ENCODE results near the gene SOX1. TPM values are rescaled to one million over a fixed set of nuclear protein-coding genes. Genes with fewer than 3 reads are reported as not detected.

Gene SOX1
- total and polyA plus RNA-seq, 4 donors = not detected

DNA sequence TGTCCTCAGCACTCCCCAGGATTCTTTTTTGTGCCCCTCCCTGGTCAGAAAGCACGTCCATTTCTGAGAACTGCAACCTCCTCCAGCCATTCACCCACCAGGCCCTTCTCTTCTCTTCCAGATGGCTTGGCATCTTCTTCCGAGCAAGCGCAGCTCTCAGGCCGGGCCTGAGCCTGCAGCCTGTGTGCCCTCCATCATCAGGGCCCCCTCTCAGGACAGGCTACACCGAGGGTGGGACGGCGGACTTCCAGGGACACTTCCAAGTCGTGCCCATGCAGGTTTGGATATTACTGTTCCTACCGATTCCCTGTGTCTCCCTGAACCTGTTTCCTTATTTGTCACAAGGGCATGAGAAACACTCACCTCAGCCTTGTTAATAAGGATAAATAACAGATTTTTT lies 28.4 kb downstream of the SOX1 start:
- WGBS, 2 donors = 82 to 95% methylated on average over 9 of the region's 9 CpGs
- no peak for DNase-seq
- no peak overlapping the region for H3K4me3 ChIP-seq (ENCODE audit: low read length in 2 of 2)
- no peaks in the 10 kb centered on the region for H3K4me1 ChIP-seq (ENCODE audit: control insufficient read depth in 1 of 2, insufficient read depth in 2 of 2, low read length in 2 of 2)
- no peaks in the 10 kb centered on the region for H3K27me3 ChIP-seq (ENCODE audit: control insufficient read depth in 1 of 2, insufficient read depth in 2 of 2, low read length in 1 of 2)
- no peaks in the 10 kb centered on the region for H3K36me3 ChIP-seq (ENCODE audit: control insufficient read depth in 1 of 2, insufficient read depth in 2 of 2, low read length in 1 of 2)
- H3K27ac ChIP-seq (ENCODE audit: low read depth in 1 of 2, low read length in 2 of 2) = no peak overlapping the region
- intact Hi-C loops (cut with DNase I) = no loop called here
- ATAC-seq (ENCODE audit: low FRiP score) = no peak
- no peaks in the 10 kb centered on the region for H3K9me3 ChIP-seq (ENCODE audit: control insufficient read depth, low read length)

DNA sequence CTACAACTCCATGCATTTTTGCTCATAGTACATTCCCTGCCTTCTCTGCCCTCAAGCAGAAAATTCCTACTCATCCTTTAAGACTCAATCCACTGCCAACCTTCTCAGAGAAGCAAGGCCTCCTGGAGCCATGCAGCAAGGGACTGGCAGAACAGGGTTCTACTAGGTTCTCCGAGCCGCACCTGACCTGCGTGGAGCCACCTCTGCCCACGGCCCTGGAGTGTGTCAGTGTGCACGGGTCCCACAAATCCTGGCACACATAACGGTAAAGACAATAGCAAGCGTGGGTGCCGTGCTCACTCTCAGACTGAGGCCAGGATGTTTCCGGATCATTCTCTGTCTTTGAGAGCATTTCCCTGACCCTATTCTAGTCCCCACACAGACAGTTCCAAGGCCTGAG lies 30.0 kb downstream of the SOX1 start:
- DNase-seq (no peak), ATAC-seq (ENCODE audit: low FRiP score) (no peak)
- H3K4me3 ChIP-seq (ENCODE audit: low read length in 2 of 2) = no peak overlapping the region
- 91% methylated on average over 9 of the region's 9 CpGs for WGBS, 2 donors
- H3K36me3 ChIP-seq (ENCODE audit: control insufficient read depth in 1 of 2, insufficient read depth in 2 of 2, low read length in 1 of 2) = no peaks in the 10 kb centered on the region
- no peaks in the 10 kb centered on the region for H3K4me1 ChIP-seq (ENCODE audit: control insufficient read depth in 1 of 2, insufficient read depth in 2 of 2, low read length in 2 of 2)
- no peaks in the 10 kb centered on the region for H3K9me3 ChIP-seq (ENCODE audit: control insufficient read depth, low read length)
- no peak overlapping the region for H3K27ac ChIP-seq (ENCODE audit: low read depth in 1 of 2, low read length in 2 of 2)
- no peaks in the 10 kb centered on the region for H3K27me3 ChIP-seq (ENCODE audit: control insufficient read depth in 1 of 2, insufficient read depth in 2 of 2, low read length in 1 of 2)
- intact Hi-C loops (cut with DNase I) = no loop called here

DNA sequence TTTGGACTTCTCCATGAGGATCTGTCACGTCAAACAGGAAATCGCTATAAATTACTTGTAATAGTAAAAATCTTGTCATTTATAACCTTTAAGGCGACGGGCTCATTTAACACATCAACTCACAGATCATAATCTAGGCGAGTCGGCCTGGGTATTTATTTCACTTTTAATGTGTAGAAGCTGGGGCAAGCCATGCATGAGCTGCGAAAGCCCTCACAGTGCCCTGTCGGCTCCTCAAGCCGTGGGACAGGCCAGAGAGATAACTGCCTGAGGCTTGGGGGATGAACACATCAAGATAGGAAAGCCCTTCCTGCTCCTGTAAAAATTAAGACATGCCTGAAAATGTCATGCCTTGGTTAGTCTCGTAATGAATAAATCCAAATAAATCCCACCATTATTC lies 30.8 kb downstream of the SOX1 start:
- H3K9me3 ChIP-seq (ENCODE audit: control insufficient read depth, low read length) = no peaks in the 10 kb centered on the region
- no peak overlapping the region for H3K4me3 ChIP-seq (ENCODE audit: low read length in 2 of 2)
- 59 to 68% methylated on average over 10 of the region's 10 CpGs for WGBS, 2 donors
- DNase-seq (no peak), ATAC-seq (ENCODE audit: low FRiP score) (no peak)
- H3K4me1 ChIP-seq (ENCODE audit: control insufficient read depth in 1 of 2, insufficient read depth in 2 of 2, low read length in 2 of 2) = no peaks in the 10 kb centered on the region
- intact Hi-C loops (cut with DNase I) = no loop called here
- no peaks in the 10 kb centered on the region for H3K27me3 ChIP-seq (ENCODE audit: control insufficient read depth in 1 of 2, insufficient read depth in 2 of 2, low read length in 1 of 2)
- no peak overlapping the region for H3K27ac ChIP-seq (ENCODE audit: low read depth in 1 of 2, low read length in 2 of 2)
- no peaks in the 10 kb centered on the region for H3K36me3 ChIP-seq (ENCODE audit: control insufficient read depth in 1 of 2, insufficient read depth in 2 of 2, low read length in 1 of 2)

DNA sequence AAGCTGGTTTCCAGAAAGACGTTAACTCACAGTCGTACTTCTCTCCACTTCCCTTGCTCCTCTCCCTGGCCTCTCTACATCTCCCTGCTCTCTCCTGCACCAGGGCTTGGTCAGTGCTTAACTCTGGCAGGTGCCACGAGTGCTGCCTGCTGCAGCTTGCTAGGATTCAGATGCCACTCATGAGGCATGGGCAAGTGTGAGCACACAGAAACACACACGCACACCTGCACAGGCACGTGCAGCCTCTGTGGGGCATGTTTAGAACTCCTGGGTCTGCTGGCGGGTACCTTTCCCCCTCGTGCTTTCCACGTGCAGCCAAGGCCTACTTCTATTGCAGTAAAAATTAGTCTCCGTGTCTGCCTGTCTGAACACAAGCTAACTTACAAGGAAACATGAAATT lies 31.8 kb downstream of the SOX1 start:
- H3K36me3 ChIP-seq (ENCODE audit: control insufficient read depth in 1 of 2, insufficient read depth in 2 of 2, low read length in 1 of 2) = no peaks in the 10 kb centered on the region
- no peak overlapping the region for H3K27ac ChIP-seq (ENCODE audit: low read depth in 1 of 2, low read length in 2 of 2)
- H3K27me3 ChIP-seq (ENCODE audit: control insufficient read depth in 1 of 2, insufficient read depth in 2 of 2, low read length in 1 of 2) = no peaks in the 10 kb centered on the region
- intact Hi-C loops (cut with DNase I) = no loop called here
- H3K4me3 ChIP-seq (ENCODE audit: low read length in 2 of 2) = no peak overlapping the region
- H3K4me1 ChIP-seq (ENCODE audit: control insufficient read depth in 1 of 2, insufficient read depth in 2 of 2, low read length in 2 of 2) = no peaks in the 10 kb centered on the region
- WGBS, 2 donors = 72 to 76% methylated on average over 9 of the region's 9 CpGs
- no peaks in the 10 kb centered on the region for H3K9me3 ChIP-seq (ENCODE audit: control insufficient read depth, low read length)
- ATAC-seq (ENCODE audit: low FRiP score) (no peak), DNase-seq (no peak)

DNA sequence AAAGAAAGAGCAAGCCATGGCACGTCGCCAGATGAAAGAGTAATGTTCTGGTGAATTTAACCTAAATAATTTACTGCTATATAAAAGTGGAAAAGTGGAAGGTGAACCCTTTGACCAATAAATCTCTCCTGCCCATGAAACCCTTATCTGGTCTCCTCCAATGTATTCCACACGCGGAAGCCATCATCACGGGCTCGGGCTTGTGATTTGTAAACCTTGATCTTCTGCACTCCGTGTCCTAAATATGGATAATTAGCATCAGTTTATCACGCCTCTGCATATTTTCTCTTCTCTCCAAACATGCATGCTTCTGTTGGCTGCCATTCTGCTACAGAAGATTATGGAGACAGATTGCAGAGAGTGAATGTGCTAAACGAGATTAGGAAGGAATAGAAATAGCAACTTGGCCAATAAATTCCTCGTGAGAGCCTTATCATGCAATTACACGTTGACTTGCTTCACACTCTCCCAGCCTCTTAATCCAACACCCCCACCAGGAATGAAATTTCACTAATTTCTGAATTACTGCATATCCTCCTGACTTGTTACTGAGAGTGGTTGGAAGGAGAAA lies 34.5 kb downstream of the SOX1 start:
- WGBS, 2 donors = 43 to 46% methylated on average over 11 of the region's 11 CpGs
- Histone ChIP-seq H3K4me3 (ENCODE audit: low read length in 2 of 2) (no peak overlapping the region), H3K36me3 (ENCODE audit: control insufficient read depth in 1 of 2, insufficient read depth in 2 of 2, low read length in 1 of 2) (no peaks in the 10 kb centered on the region), H3K27ac (ENCODE audit: low read depth in 1 of 2, low read length in 2 of 2) (no peak overlapping the region), H3K4me1 (ENCODE audit: control insufficient read depth in 1 of 2, insufficient read depth in 2 of 2, low read length in 2 of 2) (no peaks in the 10 kb centered on the region), H3K9me3 (ENCODE audit: control insufficient read depth, low read length) (no peaks in the 10 kb centered on the region), H3K27me3 (ENCODE audit: control insufficient read depth in 1 of 2, insufficient read depth in 2 of 2, low read length in 1 of 2) (no peaks in the 10 kb centered on the region)
- no peak for DNase-seq
- ATAC-seq (ENCODE audit: low FRiP score) = no peak
- intact Hi-C loops (cut with DNase I) = no loop called here

DNA sequence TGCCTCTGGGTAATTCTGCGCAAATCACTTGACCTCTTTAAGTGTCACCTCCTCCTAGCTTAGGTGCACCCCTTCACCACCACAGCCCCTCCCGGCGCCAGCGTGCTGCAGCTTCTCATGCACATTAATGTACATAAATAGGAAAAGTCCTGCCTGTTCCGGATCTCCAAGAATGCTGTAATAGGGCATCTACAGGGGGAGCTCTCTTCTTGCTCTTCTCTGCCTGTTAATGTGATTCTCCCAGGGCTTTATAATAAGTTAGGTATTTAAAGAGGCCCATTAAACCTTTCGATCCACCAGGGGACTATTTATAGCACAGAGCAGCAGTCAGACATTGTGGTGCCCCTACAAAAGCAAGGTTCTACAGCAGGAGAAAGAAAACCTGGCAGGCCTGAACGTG lies 35.3 kb downstream of the SOX1 start:
- intact Hi-C loops (cut with DNase I) = no loop called here
- DNase-seq (no peak), ATAC-seq (ENCODE audit: low FRiP score) (no peak)
- Histone ChIP-seq H3K27me3 (ENCODE audit: control insufficient read depth in 1 of 2, insufficient read depth in 2 of 2, low read length in 1 of 2) (no peaks in the 10 kb centered on the region), H3K27ac (ENCODE audit: low read depth in 1 of 2, low read length in 2 of 2) (no peak overlapping the region), H3K36me3 (ENCODE audit: control insufficient read depth in 1 of 2, insufficient read depth in 2 of 2, low read length in 1 of 2) (no peaks in the 10 kb centered on the region), H3K9me3 (ENCODE audit: control insufficient read depth, low read length) (no peaks in the 10 kb centered on the region), H3K4me1 (ENCODE audit: control insufficient read depth in 1 of 2, insufficient read depth in 2 of 2, low read length in 2 of 2) (no peaks in the 10 kb centered on the region), H3K4me3 (ENCODE audit: low read length in 2 of 2) (no peak overlapping the region)
- WGBS, 2 donors = 18 to 25% methylated on average over 7 of the region's 7 CpGs

DNA sequence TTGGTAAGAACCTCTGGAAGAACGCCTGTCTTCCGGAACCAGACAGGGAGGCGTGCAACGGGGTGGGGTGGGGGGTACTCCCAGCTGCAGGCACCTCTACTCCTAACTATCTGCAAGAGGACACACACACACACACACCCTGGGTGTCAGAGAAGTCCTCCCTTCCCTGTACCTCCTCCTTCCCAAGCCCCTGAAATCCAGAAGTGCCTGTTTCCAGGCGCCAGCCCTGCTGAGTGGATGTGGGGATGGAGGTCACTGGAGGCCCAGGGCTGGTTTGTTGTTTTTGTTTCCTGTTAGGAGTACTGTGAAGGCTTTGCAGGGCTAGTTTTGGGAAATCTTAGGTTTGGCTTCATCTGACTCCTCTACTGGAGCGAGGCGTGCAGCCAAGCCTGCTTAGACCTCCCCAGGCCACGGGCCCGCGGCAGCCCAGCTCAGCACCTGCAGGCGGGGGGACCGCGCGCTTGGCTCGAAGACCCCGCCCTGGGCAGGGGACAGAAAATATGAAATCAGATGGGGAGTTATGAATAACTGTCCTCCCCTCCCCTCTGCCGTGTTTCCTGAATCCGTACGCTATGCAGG lies 36.4 kb downstream of the SOX1 start:
- intact Hi-C loops (cut with DNase I) = no loop called here
- no peaks in the 10 kb centered on the region for H3K4me1 ChIP-seq (ENCODE audit: control insufficient read depth in 1 of 2, insufficient read depth in 2 of 2, low read length in 2 of 2)
- peaks cover 0 to 2% of the 10 kb centered on the region in 2 donors for H3K27me3 ChIP-seq (ENCODE audit: control insufficient read depth in 1 of 2, insufficient read depth in 2 of 2, low read length in 1 of 2)
- H3K27ac ChIP-seq (ENCODE audit: low read depth in 1 of 2, low read length in 2 of 2) = no peak overlapping the region
- no peak for ATAC-seq (ENCODE audit: low FRiP score)
- WGBS, 2 donors = 33 to 41% methylated on average over 15 to 19 of the region's 19 CpGs
- no peak overlapping the region for H3K4me3 ChIP-seq (ENCODE audit: low read length in 2 of 2)
- no peaks in the 10 kb centered on the region for H3K9me3 ChIP-seq (ENCODE audit: control insufficient read depth, low read length)
- no peak for DNase-seq
- H3K36me3 ChIP-seq (ENCODE audit: control insufficient read depth in 1 of 2, insufficient read depth in 2 of 2, low read length in 1 of 2) = no peaks in the 10 kb centered on the region

DNA sequence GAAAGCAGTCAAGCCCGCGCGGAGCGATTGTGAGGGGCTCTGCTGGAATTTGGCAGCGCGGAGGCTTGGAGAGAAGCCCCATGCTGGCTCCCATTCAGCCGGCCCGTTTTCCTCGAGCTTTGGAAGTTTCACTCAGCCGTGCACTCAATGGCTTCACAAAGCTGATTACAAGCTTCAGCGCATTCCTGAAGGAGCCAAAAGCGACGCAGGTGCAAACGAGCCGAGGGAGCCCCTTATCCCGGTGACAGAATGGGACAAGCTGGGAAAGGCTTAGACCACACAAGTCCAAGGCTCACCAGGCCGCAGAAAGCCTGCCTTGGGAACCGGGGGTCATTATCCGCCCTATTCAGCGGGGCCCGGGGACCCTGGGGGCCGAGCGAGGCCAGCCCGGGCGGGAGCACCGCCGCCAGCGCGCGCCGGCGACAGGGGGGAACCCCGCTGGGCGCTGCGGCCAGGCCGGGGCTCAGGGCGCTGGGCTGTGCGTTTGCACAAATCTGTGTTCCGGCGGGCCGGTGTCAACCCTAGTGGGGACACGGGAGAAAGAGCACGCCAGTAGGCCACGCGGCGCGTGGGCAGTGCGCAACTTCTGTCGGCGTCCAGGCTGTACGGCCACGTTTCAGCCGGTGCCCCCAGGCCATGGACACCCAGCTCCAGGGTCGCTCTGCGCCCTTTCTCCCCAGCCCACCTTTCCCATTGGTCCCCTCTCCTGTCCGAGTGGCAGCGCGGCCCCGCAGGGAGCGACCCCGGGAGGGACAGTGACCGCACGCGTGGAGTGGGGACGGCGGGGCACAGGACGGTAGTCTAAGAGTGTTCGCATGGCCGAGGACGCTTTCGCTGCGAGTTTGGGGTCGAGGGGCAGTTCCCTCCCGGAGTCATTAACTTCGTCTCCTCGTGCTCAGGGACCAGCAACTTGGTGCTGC lies 37.3 kb downstream of the SOX1 start:
- no peak for ATAC-seq (ENCODE audit: low FRiP score)
- DNase-seq = peak in 1 of 2 donors; percentile 73
- intact Hi-C loops (cut with DNase I) = no loop called here
- H3K4me1 ChIP-seq (ENCODE audit: control insufficient read depth in 1 of 2, insufficient read depth in 2 of 2, low read length in 2 of 2) = no peaks in the 10 kb centered on the region
- no peaks in the 10 kb centered on the region for H3K36me3 ChIP-seq (ENCODE audit: control insufficient read depth in 1 of 2, insufficient read depth in 2 of 2, low read length in 1 of 2)
- H3K4me3 ChIP-seq (ENCODE audit: low read length in 2 of 2) = no peak overlapping the region
- no peak overlapping the region for H3K27ac ChIP-seq (ENCODE audit: low read depth in 1 of 2, low read length in 2 of 2)
- H3K9me3 ChIP-seq (ENCODE audit: control insufficient read depth, low read length) = no peaks in the 10 kb centered on the region
- 1% methylated on average over 76 of the region's 76 CpGs for WGBS, 2 donors
- H3K27me3 ChIP-seq (ENCODE audit: control insufficient read depth in 1 of 2, insufficient read depth in 2 of 2, low read length in 1 of 2) = peaks cover 0 to 2% of the 10 kb centered on the region in 2 donors

DNA sequence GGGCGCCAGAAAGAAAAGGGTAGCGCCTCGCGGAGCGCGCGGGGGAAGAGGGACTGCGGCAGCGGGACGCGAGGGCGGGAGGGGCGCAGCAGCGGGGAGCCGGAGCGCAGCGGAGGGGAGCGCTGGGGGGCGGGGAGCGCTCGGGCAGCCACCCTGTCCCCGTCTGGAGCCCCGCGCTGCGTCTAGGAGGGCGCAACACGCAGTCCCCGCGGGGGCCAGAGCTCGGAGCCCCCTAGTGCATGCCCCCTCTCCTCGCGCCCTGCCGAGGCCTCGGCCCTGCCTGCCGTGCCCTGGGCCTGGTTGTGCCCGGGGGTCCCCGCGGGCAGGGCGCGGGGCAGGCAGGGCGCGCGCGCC lies 37.9 kb downstream of the SOX1 start:
- H3K4me1 ChIP-seq (ENCODE audit: control insufficient read depth in 1 of 2, insufficient read depth in 2 of 2, low read length in 2 of 2) = no peaks in the 10 kb centered on the region
- no peak overlapping the region for H3K4me3 ChIP-seq (ENCODE audit: low read length in 2 of 2)
- H3K27me3 ChIP-seq (ENCODE audit: control insufficient read depth in 1 of 2, insufficient read depth in 2 of 2, low read length in 1 of 2) = peaks cover 0 to 2% of the 10 kb centered on the region in 2 donors
- no peak for DNase-seq
- 2% methylated on average over 29 to 44 of the region's 44 CpGs for WGBS, 2 donors
- ATAC-seq (ENCODE audit: low FRiP score) = no peak
- no peaks in the 10 kb centered on the region for H3K36me3 ChIP-seq (ENCODE audit: control insufficient read depth in 1 of 2, insufficient read depth in 2 of 2, low read length in 1 of 2)
- no peaks in the 10 kb centered on the region for H3K9me3 ChIP-seq (ENCODE audit: control insufficient read depth, low read length)
- H3K27ac ChIP-seq (ENCODE audit: low read depth in 1 of 2, low read length in 2 of 2) = no peak overlapping the region
- intact Hi-C loops (cut with DNase I) = no loop called here
